Activated B cell treated with CpG ODN at 0.5 μM for 24 hours (primary cell): ENCODE measurements around the gene CMTM5. TPM values are rescaled to one million over a fixed set of nuclear protein-coding genes. Genes with fewer than 3 reads are reported as not detected.

Experiments
- ATAC-seq: fragments of 200-7000 bp; cut with Tn5 transposase; one replicate; pipeline ENCODE4 v1.10.0; 2021; ENCODE audit warnings: low read depth, mild to moderate bottlenecking, moderate library complexity
- CTCF ChIA-PET: fragments of 350-600 bp; sonication (Branson Sonifier 250); formaldehyde crosslinking; loops from one replicate; lab custom pipeline; 2021; ENCODE audit warnings: antibody characterized with exemption; lab: Charles Lee
- POLR2A ChIA-PET: fragments of 350-600 bp; sonication (Branson Sonifier 250); formaldehyde crosslinking; loops from one replicate; lab custom pipeline; 2021; ENCODE audit warnings: antibody characterized with exemption; lab: Charles Lee
- DNase-seq: peaks from one replicate; pipeline ENCODE4 v3.0.0; 2022
- H3K27ac Mint-ChIP-seq: one replicate; pipeline ENCODE4 v1.8.0; 2020; ENCODE audit warnings: mixed read lengths
- H3K27me3 Mint-ChIP-seq: one replicate; pipeline ENCODE4 v1.8.0; 2021; ENCODE audit warnings: mixed read lengths
- H3K36me3 Mint-ChIP-seq: one replicate; pipeline ENCODE4 v1.8.0; 2021; ENCODE audit warnings: low read depth, mixed read lengths
- H3K4me1 Mint-ChIP-seq: one replicate; pipeline ENCODE4 v1.8.0; 2021; ENCODE audit warnings: mixed read lengths
- H3K4me3 Mint-ChIP-seq: one replicate; pipeline ENCODE4 v1.8.0; 2020; ENCODE audit warnings: mild to moderate bottlenecking, mixed read lengths
- H3K9me3 Mint-ChIP-seq: one replicate; pipeline ENCODE4 v1.8.0; 2020; ENCODE audit warnings: mixed read lengths
- CTCF ChIP-seq: fragments of 200-600 bp; IDR thresholded peaks from one replicate; pipeline ENCODE4 v1.8.0; 2022; ENCODE audit warnings: antibody characterized with exemption, mild to moderate bottlenecking
- intact Hi-C: fragments of 100-400 bp; cut with micrococcal nuclease; formaldehyde crosslinking; loops from one replicate; pipeline ENCODE4 v1.15.1; 2024
- total RNA-seq: library from RNA; stranded (reverse); gene quantifications from 2 replicates; pipeline ENCODE4 v1.2.3, GENCODE V29; 2022

The CMTM5 gene
- total RNA-seq, 1 donor from 2014 or later: not detected

- no peak for ATAC-seq
- ChIA-PET POLR2A (no interaction called here), CTCF (no interaction called here)
- Mint-ChIP-seq H3K4me3 (no peak overlapping the region), H3K27ac (no peak overlapping the region), H3K36me3 (no peaks in the 10 kb centered on the region), H3K27me3 (peaks cover 24% of the 10 kb centered on the region), H3K9me3 (no peaks in the 10 kb centered on the region), H3K4me1 (no peaks in the 10 kb centered on the region)
- intact Hi-C loops: no loop called here
- no peak for DNase-seq
- no peak for TF ChIP-seq CTCF
These were observed 15.8 kb downstream of the CMTM5 start for GRCh38 chr14:23392613-23393012.

- Mint-ChIP-seq H3K27me3 (peaks cover 14% of the 10 kb centered on the region), H3K27ac (no peak overlapping the region), H3K9me3 (no peaks in the 10 kb centered on the region), H3K4me3 (no peak overlapping the region), H3K36me3 (no peaks in the 10 kb centered on the region), H3K4me1 (no peaks in the 10 kb centered on the region)
- no peak for DNase-seq
- ChIA-PET POLR2A (no interaction called here), CTCF (no interaction called here)
- no peak for ATAC-seq
- no peak for TF ChIP-seq CTCF
- intact Hi-C loops: no loop called here
These were observed 19.3 kb downstream of the CMTM5 start for GRCh38 chr14:23396126-23396525.

GRCh38 chr14:23396781-23397407, 20.0 kb downstream of the CMTM5 start:
- Mint-ChIP-seq H3K27me3 (peaks cover 14% of the 10 kb centered on the region), H3K4me1 (no peaks in the 10 kb centered on the region), H3K27ac (no peak overlapping the region), H3K4me3 (no peak overlapping the region), H3K36me3 (no peaks in the 10 kb centered on the region), H3K9me3 (no peaks in the 10 kb centered on the region)
- TF ChIP-seq CTCF: no peak
- intact Hi-C loops: no loop called here
- ATAC-seq (no peak), DNase-seq (no peak)
- CTCF ChIA-PET: no interaction called here
- POLR2A ChIA-PET: no interaction called here

GRCh38 chr14:23398348-23398747, 21.5 kb downstream of the CMTM5 start:
- TF ChIP-seq CTCF: no peak
- Mint-ChIP-seq H3K27ac (no peak overlapping the region), H3K27me3 (peaks cover 16% of the 10 kb centered on the region), H3K36me3 (no peaks in the 10 kb centered on the region), H3K9me3 (no peaks in the 10 kb centered on the region), H3K4me3 (no peak overlapping the region), H3K4me1 (peaks cover under 1% of the 10 kb centered on the region)
- DNase-seq: no peak
- no peak for ATAC-seq
- CTCF ChIA-PET: no interaction called here
- intact Hi-C loops: no loop called here
- POLR2A ChIA-PET: no interaction called here

GRCh38 chr14:23399136-23399535, 22.3 kb downstream of the CMTM5 start:
- TF ChIP-seq CTCF: no peak
- Mint-ChIP-seq H3K36me3 (no peaks in the 10 kb centered on the region), H3K27ac (no peak overlapping the region), H3K4me1 (peaks cover 2% of the 10 kb centered on the region), H3K4me3 (no peak overlapping the region), H3K9me3 (no peaks in the 10 kb centered on the region), H3K27me3 (peaks cover 22% of the 10 kb centered on the region)
- no peak for ATAC-seq
- intact Hi-C loops: no loop called here
- ChIA-PET POLR2A (no interaction called here), CTCF (no interaction called here)
- DNase-seq: no peak
